COR-L47 (cell line): Measurements from ENCODE around the gene TFDP1.
A peak's percentile ranks its signal among the peaks of the same experiment; 100 is the strongest.

ENCODE experiments used
- DNase-seq: peaks from one replicate; lab custom pipeline; 2025; lab: John Stamatoyannopoulos, UW

The TFDP1 gene

DNA sequence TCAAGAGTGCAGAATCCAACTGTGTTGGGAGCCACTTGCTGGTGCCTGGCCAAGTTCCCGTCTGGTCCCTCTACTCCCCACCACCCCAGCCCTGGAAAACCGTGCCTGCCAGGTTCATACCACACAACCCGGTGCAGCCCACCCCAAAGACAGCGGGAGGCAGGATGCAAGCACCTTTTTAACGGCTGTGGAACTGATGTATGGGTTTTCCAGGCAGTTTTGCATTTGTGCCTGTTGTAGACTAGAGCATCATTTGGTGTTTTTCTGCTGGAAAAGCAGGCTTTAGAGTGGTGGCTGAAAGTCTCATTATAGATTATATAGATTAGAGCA lies 13.5 kb downstream of the TFDP1 start:
- DNase-seq: no peak

DNA sequence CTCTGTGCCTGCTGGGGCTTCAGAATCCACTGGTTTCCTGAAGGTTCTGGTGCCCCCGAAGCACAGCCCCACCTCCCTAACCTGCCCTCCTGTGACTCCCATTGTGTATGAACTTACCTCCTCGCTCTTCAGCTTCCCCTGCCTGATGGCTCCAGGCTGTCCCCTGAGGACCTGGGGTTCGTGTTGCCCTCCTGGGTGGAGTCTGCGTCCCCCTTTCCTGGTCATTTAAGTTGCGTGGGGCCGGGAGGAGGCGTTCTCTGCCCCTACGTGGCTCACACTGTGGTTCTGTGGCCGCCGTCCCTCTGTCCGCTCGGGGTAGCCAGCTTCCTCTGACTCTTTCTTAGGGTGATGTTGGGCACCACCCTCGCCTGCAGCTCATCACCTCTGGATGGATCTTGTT lies 13.9 kb downstream of the TFDP1 start:
- no peak for DNase-seq

DNA sequence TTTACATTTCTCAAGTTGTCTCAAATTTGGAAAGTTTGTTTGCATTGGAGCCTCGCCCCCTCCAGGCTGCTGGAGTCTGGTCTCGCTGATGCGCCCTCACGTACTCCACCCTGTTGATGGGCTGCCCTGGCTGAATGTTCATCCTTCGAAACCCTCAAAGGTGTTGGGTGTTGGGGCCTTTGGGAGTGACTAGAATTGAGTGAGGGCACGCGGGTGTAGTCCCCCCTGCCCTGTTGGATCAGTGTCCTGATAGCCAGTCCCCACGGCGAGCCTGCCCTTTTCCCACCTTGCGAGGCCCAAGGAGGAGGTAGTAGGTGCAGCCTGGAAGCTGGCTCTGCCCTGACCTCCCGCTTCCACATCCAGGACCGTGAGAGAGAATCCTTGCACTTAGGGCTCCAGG lies 14.8 kb downstream of the TFDP1 start:
- DNase-seq: no peak

DNA sequence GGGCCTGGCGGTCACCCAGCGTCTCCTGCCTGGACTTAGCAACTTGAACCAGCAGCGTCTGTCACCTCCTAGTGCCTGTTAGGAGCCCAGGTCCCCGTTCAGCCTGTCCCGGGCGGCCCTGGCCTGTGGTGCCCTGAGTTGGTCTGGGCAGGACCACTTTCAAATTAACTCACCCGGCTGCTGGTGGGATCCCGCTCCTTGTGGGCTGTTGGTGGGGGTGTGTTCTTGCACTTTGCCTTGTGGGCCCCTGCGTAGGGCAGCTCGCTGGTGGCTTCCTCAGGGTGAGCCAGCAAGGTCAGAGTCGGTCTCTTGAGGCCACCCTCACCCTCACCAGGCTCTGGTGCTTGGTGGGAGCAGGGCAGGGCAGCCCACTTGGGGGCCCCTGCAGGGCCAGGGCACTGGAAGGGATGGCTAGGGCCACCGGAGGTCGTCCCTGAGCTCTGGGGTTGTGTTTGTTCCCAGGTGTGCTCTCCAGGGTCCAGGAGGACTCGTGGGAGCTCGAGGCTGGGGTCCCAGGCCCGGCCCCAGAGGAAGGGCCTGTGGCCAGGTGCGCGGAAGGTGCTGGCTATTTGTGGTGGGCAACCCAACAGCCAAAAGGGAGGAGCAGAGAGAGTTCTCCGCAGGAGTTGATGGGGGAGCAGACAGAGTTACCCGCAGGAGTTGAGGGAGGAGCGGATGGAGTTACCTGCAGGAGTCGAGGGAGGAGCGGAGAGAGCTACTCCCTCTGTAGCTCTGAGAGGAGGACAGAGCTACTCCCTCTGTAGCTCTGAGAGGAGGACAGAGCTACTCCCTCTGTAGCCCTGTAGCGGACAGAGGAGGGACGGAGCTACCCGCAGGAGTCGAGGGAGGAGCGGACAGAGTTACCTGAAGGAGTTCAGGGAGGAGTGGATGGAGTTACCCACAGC lies 16.9 kb downstream of the TFDP1 start:
- DNase-seq: no peak

DNA sequence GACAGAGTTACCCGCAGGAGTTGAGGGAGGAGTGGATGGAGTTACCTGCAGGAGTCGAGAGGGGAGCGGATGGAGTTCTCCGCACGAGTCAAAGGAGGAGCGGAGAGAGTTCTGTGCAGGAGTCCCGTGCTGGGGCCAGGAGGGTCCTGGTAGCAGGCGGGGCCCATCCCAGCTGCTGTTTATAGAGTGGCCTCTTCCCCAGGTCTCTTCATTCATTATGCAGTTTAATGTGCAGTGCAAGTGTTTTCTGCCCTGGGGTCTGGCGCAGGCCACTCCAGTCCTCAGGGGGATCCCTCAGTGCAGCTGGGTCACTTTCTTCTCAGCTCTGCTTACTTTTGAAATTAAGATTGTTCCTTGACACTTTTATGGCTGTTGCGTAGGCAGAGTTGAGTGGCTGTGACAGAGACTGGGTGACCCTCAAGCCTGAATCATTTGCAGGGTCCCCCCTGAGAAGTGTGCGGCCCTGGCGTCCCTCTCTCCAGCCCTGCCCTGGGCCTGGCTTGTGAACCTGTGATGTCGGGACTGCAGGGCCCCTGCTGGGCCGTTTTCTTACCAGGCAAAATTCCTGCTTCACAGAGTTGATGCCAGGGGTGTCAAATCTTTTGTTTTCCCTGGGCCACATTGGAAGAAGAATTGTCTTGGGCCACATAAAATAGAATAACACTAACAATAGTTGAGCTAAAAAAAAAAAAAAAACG lies 17.9 kb downstream of the TFDP1 start:
- no peak for DNase-seq

DNA sequence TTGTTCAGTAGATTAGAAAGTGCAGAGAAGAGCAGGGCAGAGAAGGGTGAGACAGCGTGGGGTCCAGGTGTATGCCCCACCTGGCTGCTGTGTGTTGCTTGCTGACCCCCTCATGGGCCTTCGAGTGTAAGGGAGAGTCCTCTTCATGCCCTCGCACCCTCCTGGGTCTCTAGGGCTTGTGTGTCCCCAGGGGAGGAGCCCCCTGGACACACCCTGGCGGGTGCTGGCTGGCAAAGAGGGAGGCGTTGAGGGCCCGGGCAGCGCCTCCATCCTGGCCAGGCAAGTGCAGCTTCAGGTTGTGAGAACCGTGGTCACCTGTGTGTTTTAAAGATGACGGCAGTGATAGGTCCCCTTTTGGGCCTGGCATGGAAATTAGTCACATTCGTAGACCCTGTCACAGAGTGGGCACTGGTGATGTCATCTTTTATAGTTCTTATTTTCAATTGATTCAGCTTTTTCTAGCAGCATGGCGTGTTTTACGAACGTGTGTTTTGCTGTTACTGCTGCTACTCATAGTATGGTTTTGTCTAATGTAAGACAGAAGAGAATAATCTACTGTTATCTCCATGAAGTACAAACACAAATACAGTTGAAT lies 18.7 kb downstream of the TFDP1 start:
- DNase-seq: no peak

DNA sequence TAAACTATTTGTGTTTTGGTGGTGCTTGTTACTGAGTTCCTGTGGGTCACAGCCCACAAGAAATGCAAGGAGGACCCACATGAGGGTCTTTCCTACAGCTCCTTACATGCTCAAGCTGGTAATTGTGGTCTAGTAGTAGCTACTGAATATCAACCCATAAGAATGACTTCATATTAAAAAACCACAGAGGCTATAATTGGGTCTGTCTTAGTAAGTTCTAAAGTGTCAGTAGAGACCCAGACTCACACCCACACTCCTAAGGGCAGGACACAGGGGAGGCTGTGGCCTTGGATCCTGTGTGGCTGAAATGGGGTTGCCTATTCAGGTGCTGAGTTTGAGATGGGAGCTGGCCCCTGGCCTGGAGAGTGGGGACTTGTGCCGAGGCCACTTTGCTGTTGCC lies 19.6 kb downstream of the TFDP1 start:
- no peak for DNase-seq

DNA sequence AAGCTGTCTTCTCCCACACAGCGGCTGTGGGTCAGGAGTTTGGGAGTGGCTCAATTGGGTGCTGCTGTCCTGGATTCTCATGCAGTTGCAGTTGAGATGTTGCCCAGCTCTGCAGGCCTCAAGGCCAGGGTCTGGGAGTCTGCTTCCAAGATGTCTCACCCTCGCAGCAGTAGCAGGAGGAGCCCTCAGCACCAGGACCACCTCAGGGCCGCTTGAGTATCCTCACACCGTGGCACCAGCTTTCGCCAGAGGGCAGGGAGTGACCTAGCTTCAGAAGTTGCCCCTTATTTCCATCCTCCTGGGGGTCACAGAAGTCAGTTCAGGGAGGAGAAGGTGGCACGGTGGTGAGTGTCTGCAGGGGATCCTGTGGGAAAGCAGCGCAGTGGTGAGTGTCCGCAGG lies 20.9 kb downstream of the TFDP1 start:
- DNase-seq: no peak

DNA sequence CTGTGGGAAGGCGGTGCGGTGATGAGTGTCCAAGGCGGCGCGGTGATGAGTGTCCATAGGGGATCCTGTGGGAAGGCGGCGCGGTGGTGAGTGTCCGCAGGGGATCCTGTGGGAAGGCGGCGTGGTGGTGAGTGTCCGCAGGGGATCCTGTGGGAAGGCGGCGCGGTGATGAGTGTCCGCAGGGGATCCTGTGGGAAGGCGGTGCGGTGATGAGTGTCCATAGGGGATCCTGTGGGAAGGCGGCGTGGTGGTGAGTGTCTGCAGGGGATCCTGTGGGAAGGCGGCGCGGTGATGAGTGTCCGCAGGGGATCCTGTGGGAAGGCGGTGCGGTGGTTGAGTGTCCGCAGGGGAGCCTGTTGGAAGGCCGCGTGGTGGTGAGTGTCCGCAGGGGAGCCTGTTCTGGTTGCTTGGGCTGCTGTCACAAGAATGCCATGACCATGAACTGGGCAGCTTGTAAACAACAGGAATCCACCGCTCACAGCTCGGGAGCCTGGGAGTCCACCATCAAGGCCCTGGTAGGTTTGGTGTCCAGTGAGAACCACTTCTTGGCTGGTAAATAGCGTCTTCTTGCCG lies 21.4 kb downstream of the TFDP1 start:
- DNase-seq: no peak

DNA sequence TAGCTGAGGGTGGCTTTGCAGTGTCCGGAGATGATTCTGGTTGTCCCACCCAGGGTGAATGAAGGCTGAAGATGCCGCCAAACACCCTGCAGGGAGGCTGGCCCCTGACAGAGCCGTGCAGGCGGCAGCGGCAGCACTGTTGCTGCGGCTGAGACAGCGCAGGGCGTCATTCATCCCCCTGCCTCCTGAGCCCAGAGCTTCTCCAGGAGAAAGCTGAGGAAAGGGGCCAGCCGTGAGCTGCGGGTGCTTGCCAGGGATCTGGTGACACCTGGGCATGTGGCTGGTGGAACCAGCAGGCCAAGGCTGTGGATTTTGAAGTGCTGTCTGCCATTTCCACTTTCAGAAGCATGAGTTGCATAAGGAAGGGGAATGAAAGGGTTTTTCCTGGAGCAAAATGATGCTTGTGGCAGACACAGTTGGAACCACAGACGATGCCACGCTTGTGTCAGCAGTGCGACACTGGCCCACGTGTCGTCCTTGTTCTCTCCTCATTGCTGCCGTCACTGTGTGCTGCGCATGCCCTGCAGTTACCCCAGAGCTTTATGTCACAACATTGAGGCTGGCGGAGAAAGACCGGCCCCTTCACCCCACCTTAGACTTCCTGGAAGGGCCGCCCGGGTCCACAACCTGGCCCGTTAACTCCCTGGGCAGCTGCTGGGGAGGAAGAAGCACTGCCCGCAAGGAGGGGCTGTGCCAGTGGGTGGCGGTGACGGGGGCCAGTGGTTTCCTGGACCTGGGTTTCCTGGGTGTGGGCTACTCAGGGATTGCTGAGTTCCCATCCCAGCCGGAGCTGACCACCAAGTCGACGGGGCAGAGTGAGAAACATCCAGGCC lies 22.7 kb downstream of the TFDP1 start:
- DNase-seq: no peak

DNA sequence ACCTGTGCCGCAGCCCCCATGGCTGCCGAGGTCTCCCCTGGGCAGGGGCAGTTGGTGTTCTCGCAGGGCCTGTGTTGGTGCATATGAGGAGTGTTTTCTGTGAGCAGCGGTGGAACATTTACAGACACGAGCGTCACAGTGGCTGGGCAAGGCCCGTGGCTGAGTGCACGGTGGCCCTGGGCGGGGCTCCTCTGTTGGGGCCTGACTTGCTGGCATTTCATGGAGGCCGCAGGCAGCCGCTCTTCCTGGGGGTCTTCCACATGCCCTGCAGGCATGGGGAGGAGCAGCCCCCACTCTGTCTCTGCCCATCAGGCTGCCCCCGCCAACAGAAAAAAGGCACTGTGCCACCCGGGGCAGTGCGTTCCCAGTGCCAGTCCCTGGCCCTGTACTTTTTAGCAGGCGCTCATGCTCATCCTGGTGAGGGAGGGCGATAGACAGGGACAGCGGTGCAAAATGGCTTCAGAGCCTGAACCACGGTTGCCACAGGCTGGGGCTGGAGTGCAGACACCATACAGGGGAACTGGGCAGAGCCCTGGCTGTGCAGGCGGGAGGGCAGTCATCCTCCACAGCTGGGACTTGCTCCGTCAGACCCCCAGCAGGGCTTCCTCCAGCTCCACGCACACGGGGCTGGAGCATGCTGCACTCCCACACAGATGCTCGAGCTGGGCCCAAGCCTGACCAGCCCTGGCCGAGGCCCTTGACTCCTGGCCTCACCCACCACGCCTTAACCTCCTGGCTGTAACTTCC lies 23.5 kb downstream of the TFDP1 start:
- no peak for DNase-seq

DNA sequence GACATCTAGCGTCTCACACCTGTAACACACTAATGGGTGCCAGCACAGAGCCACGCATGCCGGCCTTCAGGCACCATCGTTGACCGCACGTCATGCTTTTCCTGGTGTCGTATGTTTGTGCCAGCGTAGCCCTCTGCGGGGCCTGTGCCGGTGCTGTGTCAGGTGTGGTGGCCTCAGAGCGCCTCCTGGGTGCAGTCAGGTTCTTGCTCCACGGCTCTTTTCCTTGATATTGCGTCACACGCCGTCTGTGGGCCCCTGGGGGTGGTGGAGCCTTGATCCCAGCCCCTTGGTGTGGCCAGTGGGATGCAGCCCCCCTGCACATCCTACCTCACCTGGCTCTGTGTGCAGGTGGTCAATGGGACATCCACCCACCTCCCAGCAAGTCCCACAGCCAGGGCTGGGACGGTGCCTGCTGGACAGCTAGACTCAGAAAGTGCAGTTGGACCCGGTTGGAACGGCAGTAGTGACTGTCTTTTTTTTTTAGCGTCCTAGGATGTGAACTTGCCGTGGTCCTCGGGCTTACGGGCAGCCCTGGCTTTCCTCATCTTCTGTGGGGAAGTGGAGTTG lies 24.5 kb downstream of the TFDP1 start:
- DNase-seq: no peak

DNA sequence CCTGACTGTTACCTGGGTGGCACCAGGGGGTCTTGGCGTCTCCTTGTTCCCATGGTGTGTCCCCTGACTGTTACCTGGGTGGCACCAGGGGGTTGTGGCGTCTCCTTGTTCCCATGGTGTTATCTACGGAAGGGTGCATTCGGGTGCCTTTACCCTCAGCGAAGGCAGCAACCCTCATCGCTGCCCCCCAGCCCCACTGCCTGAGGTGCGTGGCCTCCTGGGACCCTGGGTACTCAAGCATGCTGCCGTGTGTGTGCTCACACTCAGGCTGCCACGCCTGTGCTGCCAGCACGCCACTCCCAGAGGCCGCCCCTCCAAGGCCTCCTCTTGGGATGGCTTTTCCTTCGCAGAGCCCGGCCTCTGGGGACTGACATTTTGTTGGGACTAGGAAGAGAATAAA lies 25.1 kb downstream of the TFDP1 start:
- no peak for DNase-seq

DNA sequence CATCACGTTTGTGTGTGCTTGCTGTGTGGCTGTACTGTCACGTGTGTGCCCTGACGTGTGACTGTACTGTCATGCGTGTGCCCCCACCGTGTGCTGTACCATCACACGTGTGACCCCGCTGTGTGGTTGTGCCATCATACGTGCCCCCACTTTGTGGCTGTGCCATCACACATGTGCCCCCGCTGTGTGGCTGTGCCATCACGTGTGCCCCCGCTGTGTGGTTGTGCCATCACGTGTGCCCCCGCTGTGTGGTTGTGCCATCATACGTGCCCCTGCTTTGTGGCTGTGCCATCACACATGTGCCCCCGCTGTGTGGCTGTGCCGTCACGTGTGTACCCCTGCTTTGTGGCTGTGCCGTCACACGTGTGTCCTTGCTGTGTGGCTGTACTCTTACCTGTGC lies 25.7 kb downstream of the TFDP1 start:
- no peak for DNase-seq

DNA sequence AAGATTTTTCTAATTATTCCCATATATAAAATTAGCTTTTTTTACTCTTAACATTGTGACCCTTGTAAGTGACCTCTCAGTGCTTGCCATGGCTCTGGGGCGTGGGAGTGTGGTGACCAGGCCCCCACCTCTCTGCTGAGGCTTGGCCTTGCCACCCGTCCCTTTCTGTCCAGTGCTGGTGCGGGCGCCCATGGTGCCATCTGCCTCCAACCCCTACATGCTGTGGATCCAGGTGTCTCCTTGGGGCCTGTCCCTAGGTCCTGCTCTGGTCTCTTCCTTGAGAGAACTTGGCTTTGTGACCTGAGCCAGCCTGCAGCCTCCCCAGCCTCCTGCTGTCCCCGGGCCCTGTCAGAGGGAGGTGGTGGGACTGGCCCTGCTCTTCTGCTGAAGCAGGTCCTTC lies 27.4 kb downstream of the TFDP1 start:
- no peak for DNase-seq

DNA sequence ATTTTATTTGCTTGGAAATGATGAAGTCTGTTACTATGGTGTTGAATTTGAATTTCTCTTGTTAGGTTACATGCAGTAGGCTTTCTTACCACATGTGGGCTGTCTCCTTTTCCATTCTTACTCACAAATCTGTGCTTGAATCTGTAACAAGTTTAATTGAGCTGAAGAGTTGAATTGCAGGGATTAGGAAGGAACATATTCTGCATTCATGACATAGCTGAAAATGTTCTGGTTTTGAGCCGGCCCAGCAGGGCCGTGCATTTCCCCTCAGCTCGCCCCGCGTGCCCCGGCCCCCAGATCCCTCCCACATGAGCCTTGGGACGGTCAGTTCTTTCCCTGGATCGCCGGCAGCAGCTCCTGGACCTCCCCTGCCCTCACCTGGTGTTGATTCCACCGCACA lies 28.1 kb downstream of the TFDP1 start:
- no peak for DNase-seq

DNA sequence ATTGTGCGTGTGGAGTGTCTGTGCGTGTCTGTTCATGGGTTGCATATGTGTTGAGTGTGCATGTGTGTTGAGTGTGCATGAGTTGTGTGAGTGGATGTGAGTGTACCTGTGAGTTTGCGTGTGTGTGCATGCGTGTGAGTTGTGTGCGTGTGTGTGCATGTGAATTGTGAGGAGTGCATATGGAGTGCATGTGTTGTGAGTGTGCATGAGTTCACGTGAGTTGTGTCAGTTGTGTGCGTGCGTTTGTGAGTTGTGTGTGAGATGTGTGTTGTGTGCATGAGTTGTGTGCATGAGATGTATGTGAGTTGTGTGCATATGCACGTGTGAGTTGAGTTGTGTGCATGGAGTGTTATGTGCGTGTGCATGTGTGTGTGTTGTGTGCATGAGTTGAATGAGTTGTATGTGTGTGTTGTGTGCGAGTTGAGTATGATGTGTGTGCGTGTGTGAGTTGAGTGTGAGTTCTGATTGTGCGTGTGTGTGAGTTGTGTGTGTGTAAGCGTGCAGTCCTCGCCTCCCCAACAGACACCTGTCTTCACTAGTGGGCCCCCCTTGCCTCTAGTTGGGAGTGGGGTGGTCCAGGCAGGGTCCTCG lies 29.3 kb downstream of the TFDP1 start:
- DNase-seq: no peak

DNA sequence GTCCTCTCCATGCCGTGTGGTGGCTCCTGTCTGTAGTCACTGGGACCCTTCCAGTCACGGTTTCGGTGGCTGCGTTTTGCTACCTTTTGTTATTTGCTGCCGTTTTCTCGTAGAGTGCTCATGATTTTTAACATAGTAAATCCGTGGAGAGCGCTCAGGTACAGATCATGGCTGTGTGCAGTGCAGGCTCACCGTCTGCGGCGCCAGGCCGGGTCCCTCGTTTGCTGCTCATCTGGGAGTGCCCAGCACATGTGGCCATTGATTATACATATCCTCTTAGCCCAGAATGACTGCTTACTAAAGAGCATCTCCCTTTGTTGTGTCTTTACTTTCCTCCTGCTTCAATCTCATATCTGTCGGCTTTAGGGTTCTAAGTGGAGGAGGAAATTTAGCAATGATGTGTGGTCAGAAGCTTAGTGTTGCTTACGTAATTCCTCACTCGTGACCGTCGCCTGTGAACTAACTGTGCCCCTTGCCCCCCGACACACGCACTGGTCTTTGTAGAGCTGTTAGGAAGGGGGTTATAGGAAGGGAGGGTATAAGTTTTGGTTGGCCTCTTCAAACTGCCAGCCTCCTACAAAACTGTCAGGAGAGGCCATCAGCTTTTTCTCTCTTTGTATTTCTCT lies 31.8 kb downstream of the TFDP1 start:
- no peak for DNase-seq

DNA sequence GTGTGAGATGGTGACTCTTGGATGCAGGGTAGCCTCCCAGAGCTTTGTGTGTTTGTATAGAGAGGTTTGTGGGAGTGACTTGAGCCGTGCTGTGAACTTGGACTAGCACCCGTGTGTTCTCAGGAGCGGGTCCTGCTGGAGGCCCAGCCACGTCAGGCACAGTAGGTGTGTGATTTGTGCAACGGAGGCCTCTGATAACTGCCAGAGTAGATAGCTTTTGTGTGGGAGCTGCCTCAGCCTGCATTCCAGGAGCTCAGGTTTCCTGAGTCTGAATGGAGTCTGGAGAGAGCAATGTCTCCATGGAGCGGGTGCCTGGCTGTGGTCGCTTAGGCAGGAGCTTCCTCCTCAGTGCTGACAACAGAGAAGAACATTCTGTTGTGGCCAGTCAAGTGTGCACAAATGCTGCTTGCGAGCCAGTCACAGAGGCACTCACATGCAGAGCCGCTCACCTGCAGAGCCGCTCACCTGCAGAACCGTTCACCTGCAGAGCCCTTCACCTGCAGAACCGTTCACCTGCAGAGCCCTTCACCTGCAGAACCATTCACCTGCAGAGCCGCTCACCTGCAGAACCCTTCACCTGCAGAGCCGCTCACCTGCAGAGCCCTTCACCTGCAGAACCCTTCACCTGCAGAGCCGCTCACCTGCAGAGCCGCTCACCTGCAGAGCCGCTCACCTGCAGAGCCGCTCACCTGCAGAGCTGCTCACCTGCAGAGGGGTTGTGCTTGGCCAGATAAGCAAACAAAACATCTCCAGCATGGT lies 32.6 kb downstream of the TFDP1 start:
- peak; percentile 12 for DNase-seq
